HG02623 (cell line): ENCODE results near the gene ACOXL.

Experiments used
- ATAC-seq: cut with Tn5 transposase; IDR thresholded peaks from one replicate; pipeline ENCODE4 v1.9.1; 2021; ENCODE audit warnings: moderate library complexity; ENCODE audit not compliant: unreplicated experiment

ACOXL gene

GRCh38 chr2:110751642-110752041, 19.3 kb downstream of the ACOXL start:
- ATAC-seq, result no peak

- no peak for ATAC-seq
Measured at GRCh38 chr2:110752871-110753270, 20.5 kb downstream of the ACOXL start.

GRCh38 chr2:110755491-110756078, 23.2 kb downstream of the ACOXL start:
- no peak for ATAC-seq

- no peak for ATAC-seq
Measured at GRCh38 chr2:110759411-110759810, 27.0 kb downstream of the ACOXL start.

GRCh38 chr2:110764931-110765330, 32.6 kb downstream of the ACOXL start:
- no peak for ATAC-seq

GRCh38 chr2:110766291-110766690, 33.9 kb downstream of the ACOXL start:
- no peak for ATAC-seq

- ATAC-seq, result no peak
Measured at GRCh38 chr2:110768591-110768990, 36.2 kb downstream of the ACOXL start.

GRCh38 chr2:110770404-110770958, 38.1 kb downstream of the ACOXL start:
- ATAC-seq, result no peak

GRCh38 chr2:110770959-110771431, 38.6 kb downstream of the ACOXL start:
- no peak for ATAC-seq

- ATAC-seq, result no peak
Measured at GRCh38 chr2:110771547-110772382, 39.4 kb downstream of the ACOXL start.

- no peak for ATAC-seq
Measured at GRCh38 chr2:110772383-110772755, 40.0 kb downstream of the ACOXL start.

- ATAC-seq, result no peak
Measured at GRCh38 chr2:110773401-110773921, 41.1 kb downstream of the ACOXL start.

- no peak for ATAC-seq
Measured at GRCh38 chr2:110774701-110775100, 42.3 kb downstream of the ACOXL start.

GRCh38 chr2:110777531-110778311, 45.3 kb downstream of the ACOXL start:
- no peak for ATAC-seq

GRCh38 chr2:110780461-110780860, 48.1 kb downstream of the ACOXL start:
- ATAC-seq, result no peak

- no peak for ATAC-seq
Measured at GRCh38 chr2:110783196-110783873, 51.0 kb downstream of the ACOXL start.

- no peak for ATAC-seq
Measured at GRCh38 chr2:110784047-110784631, 51.8 kb downstream of the ACOXL start.

- ATAC-seq, result no peak
Measured at GRCh38 chr2:110785439-110785838, 53.1 kb downstream of the ACOXL start.

- no peak for ATAC-seq
Measured at GRCh38 chr2:110788976-110789375, 56.6 kb downstream of the ACOXL start.

- ATAC-seq, result no peak
Measured at GRCh38 chr2:110789706-110790105, 57.3 kb downstream of the ACOXL start.
